ENCODE results near the gene SCN2B.

The SCN2B gene

DNA sequence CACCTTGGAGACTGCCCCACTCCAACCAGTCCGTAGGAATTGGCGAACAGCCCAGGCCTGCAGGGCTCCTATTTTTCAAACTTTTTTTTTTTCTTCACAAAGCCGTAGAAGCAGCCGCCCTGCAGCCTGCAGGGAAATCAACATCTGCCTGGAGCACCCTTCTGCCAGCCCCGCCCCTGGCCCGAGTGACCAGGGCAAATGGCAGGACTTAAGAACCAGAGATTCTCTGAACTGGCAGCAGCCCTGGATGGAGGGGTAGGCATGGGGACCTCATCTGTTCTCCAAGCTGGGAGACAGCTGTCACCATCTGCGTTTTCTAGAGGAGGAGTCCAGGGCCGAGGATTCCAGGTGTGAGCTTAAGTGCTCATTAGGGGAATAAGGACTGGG is 5.6 kb downstream of the SCN2B start:
- Histone ChIP-seq H3K27ac (ENCODE audit: insufficient read depth in 1 of 2, low read depth in 1 of 2, low read length in 2 of 2, poor library complexity in 1 of 2, severe bottlenecking in 2 of 2) (no peak overlapping the region), H3K9me3 (ENCODE audit: control extremely low read depth in 1 of 5, control insufficient read depth in 4 of 5, insufficient read depth in 2 of 5, low read depth in 1 of 5, low read length in 4 of 5) (no peaks in the 10 kb centered on the region), H3K36me3 (ENCODE audit: control insufficient read depth in 4 of 4, insufficient read depth in 4 of 4, low read length in 3 of 4) (no peaks in the 10 kb centered on the region), H3K27me3 (replicated peaks in 2 of 5; ENCODE audit: control insufficient read depth in 4 of 5, insufficient read depth in 5 of 5, low read length in 4 of 5) (peaks cover 0 to 8% (median 0%) of the 10 kb centered on the region in 5 experiments), H3K4me1 (ENCODE audit: control extremely low read depth in 1 of 4, control insufficient read depth in 4 of 4, insufficient read depth in 4 of 4, low read length in 3 of 4) (peaks cover 0 to 8% (median 4%) of the 10 kb centered on the region in 4 experiments), H3K4me3 (ENCODE audit: control insufficient read depth in 1 of 7, extremely low read depth in 1 of 7, insufficient read depth in 4 of 7, low read depth in 2 of 7, low read length in 6 of 7) (no peak overlapping the region)
- ChIA-PET CTCF (interaction anchor here (0.8 to 10.3 kb wide), 26 partner anchors 8 to 363 kb away, joined by 3 to 99 read pairs (median 4); partner anchors contain the start of gene CD3E), POLR2A (no interaction called here)
- no peak for DNase-seq
- 91% methylated on average over 8 of the region's 8 CpGs for WGBS (ENCODE audit: insufficient coverage)

DNA sequence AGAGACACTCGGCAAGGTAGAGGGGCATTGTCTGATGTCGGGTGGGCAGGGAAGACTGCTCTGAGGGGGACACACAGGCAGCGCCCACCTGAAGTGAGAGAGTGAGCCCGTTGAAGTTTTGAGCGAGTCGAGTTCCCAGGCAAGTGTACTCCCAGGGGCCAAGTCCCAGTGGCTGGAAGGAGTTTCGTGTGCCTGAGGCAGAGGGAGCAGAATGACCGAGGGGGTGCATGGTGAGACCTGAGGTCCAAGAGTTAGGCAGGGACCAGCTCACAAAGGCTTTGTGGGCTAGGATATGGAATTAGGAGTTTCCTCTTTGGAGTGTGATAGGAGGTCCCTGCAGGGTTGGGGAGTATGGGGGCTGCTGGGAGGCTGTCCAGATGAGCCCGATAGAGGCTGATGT is 6.2 kb downstream of the SCN2B start:
- WGBS (ENCODE audit: insufficient coverage): 94% methylated on average over 9 of the region's 9 CpGs
- CTCF ChIA-PET: interaction anchor here (0.6 to 10.3 kb wide), 14 partner anchors 10 to 364 kb away, joined by 3 to 99 read pairs (median 5); no protein-coding TSS in a partner anchor
- Histone ChIP-seq H3K27me3 (replicated peaks in 2 of 5; ENCODE audit: control insufficient read depth in 4 of 5, insufficient read depth in 5 of 5, low read length in 4 of 5) (peaks cover 0 to 8% (median 0%) of the 10 kb centered on the region in 5 experiments), H3K4me3 (ENCODE audit: control insufficient read depth in 1 of 7, extremely low read depth in 1 of 7, insufficient read depth in 4 of 7, low read depth in 2 of 7, low read length in 6 of 7) (no peak overlapping the region), H3K27ac (ENCODE audit: insufficient read depth in 1 of 2, low read depth in 1 of 2, low read length in 2 of 2, poor library complexity in 1 of 2, severe bottlenecking in 2 of 2) (no peak overlapping the region), H3K9me3 (ENCODE audit: control extremely low read depth in 1 of 5, control insufficient read depth in 4 of 5, insufficient read depth in 2 of 5, low read depth in 1 of 5, low read length in 4 of 5) (no peaks in the 10 kb centered on the region), H3K36me3 (ENCODE audit: control insufficient read depth in 4 of 4, insufficient read depth in 4 of 4, low read length in 3 of 4) (no peaks in the 10 kb centered on the region), H3K4me1 (ENCODE audit: control extremely low read depth in 1 of 4, control insufficient read depth in 4 of 4, insufficient read depth in 4 of 4, low read length in 3 of 4) (peaks cover 0 to 4% (median 3%) of the 10 kb centered on the region in 4 experiments)
- POLR2A ChIA-PET: no interaction called here
- no peak for DNase-seq

- Histone ChIP-seq H3K9me3 (ENCODE audit: control extremely low read depth in 1 of 5, control insufficient read depth in 4 of 5, insufficient read depth in 2 of 5, low read depth in 1 of 5, low read length in 4 of 5) (no peaks in the 10 kb centered on the region), H3K27me3 (replicated peaks in 2 of 5; ENCODE audit: control insufficient read depth in 4 of 5, insufficient read depth in 5 of 5, low read length in 4 of 5) (peaks cover 0 to 8% (median 0%) of the 10 kb centered on the region in 5 experiments), H3K36me3 (ENCODE audit: control insufficient read depth in 4 of 4, insufficient read depth in 4 of 4, low read length in 3 of 4) (no peaks in the 10 kb centered on the region), H3K27ac (ENCODE audit: insufficient read depth in 1 of 2, low read depth in 1 of 2, low read length in 2 of 2, poor library complexity in 1 of 2, severe bottlenecking in 2 of 2) (no peak overlapping the region), H3K4me3 (ENCODE audit: control insufficient read depth in 1 of 7, extremely low read depth in 1 of 7, insufficient read depth in 4 of 7, low read depth in 2 of 7, low read length in 6 of 7) (no peak overlapping the region), H3K4me1 (ENCODE audit: control extremely low read depth in 1 of 4, control insufficient read depth in 4 of 4, insufficient read depth in 4 of 4, low read length in 3 of 4) (peaks cover 0 to 4% (median 3%) of the 10 kb centered on the region in 4 experiments)
- no peak for DNase-seq
- 93% methylated on average over 7 of the region's 7 CpGs for WGBS (ENCODE audit: insufficient coverage)
- POLR2A ChIA-PET: no interaction called here
- CTCF ChIA-PET: interaction anchor here (0.6 to 10.3 kb wide), 12 partner anchors 10 to 363 kb away, joined by 3 to 99 read pairs (median 5); no protein-coding TSS in a partner anchor
Observed at GRCh38 chr11:118169300-118170140, 6.9 kb downstream of the SCN2B start.

DNA sequence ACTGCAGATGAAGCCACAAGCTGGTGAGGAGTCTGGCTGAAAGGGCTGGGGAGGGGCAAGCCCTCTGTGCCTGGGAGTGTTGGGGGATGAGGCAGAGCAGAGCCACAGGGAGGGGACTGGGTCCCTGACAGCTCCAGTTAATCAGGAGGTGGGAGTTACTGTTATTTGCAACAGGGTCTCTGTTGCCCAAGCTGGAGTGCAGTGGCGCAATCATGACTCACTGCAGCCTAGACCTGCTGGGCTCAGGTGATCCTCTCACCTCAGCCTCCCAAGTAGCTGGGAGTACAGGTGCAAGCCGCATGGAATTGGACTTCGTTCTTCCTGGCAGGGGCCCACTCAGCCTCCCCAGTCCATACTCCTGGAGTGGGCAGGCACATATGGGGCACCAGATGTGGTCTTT is 7.7 kb downstream of the SCN2B start:
- no peak overlapping the region for H3K4me3 ChIP-seq (ENCODE audit: control insufficient read depth in 1 of 7, extremely low read depth in 1 of 7, insufficient read depth in 4 of 7, low read depth in 2 of 7, low read length in 6 of 7)
- WGBS (ENCODE audit: insufficient coverage): 95% methylated on average over 3 of the region's 3 CpGs
- no peaks in the 10 kb centered on the region for H3K36me3 ChIP-seq (ENCODE audit: control insufficient read depth in 4 of 4, insufficient read depth in 4 of 4, low read length in 3 of 4)
- peaks cover 0 to 4% (median 3%) of the 10 kb centered on the region in 4 experiments for H3K4me1 ChIP-seq (ENCODE audit: control extremely low read depth in 1 of 4, control insufficient read depth in 4 of 4, insufficient read depth in 4 of 4, low read length in 3 of 4)
- POLR2A ChIA-PET: no interaction called here
- no peaks in the 10 kb centered on the region for H3K9me3 ChIP-seq (ENCODE audit: control extremely low read depth in 1 of 5, control insufficient read depth in 4 of 5, insufficient read depth in 2 of 5, low read depth in 1 of 5, low read length in 4 of 5)
- H3K27me3 ChIP-seq (replicated peaks in 2 of 5; ENCODE audit: control insufficient read depth in 4 of 5, insufficient read depth in 5 of 5, low read length in 4 of 5): peaks cover 0 to 8% (median 0%) of the 10 kb centered on the region in 5 experiments
- H3K27ac ChIP-seq (ENCODE audit: insufficient read depth in 1 of 2, low read depth in 1 of 2, low read length in 2 of 2, poor library complexity in 1 of 2, severe bottlenecking in 2 of 2): no peak overlapping the region
- no peak for DNase-seq
- CTCF ChIA-PET: interaction anchor here (0.7 to 10.3 kb wide), 8 partner anchors 11 to 362 kb away, joined by 3 to 99 read pairs (median 4); no protein-coding TSS in a partner anchor

DNA sequence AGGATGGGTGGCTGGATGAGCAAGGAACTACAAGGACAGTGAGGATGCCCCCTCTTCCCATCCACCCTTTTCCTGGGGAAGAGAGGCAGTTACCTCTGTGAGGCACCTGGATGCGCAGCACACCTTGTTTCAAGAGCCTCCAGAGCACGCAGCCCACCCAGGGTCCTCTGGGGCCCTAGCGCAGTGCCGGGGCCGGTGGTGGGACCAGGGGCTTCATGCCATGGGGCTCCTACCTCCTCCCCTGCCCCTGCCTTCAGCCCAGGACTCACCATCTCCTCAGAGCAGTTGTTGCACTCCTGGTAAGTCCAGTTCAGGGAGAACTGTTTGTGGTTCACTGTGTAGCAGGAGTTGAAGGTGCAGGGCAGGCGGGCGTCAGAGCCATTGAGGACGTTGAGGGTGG is 8.1 kb downstream of the SCN2B start:
- no peaks in the 10 kb centered on the region for H3K9me3 ChIP-seq (ENCODE audit: control extremely low read depth in 1 of 5, control insufficient read depth in 4 of 5, insufficient read depth in 2 of 5, low read depth in 1 of 5, low read length in 4 of 5)
- 97% methylated on average over 8 of the region's 8 CpGs for WGBS (ENCODE audit: insufficient coverage)
- no peak overlapping the region for H3K4me3 ChIP-seq (ENCODE audit: control insufficient read depth in 1 of 7, extremely low read depth in 1 of 7, insufficient read depth in 4 of 7, low read depth in 2 of 7, low read length in 6 of 7)
- no peak for DNase-seq
- H3K36me3 ChIP-seq (ENCODE audit: control insufficient read depth in 4 of 4, insufficient read depth in 4 of 4, low read length in 3 of 4): no peaks in the 10 kb centered on the region
- CTCF ChIA-PET: interaction anchor here (0.7 to 10.3 kb wide), 5 partner anchors 11 to 359 kb away, joined by 3 to 99 read pairs (median 8); no protein-coding TSS in a partner anchor
- peaks cover 0 to 4% (median 3%) of the 10 kb centered on the region in 4 experiments for H3K4me1 ChIP-seq (ENCODE audit: control extremely low read depth in 1 of 4, control insufficient read depth in 4 of 4, insufficient read depth in 4 of 4, low read length in 3 of 4)
- H3K27me3 ChIP-seq (replicated peaks in 2 of 5; ENCODE audit: control insufficient read depth in 4 of 5, insufficient read depth in 5 of 5, low read length in 4 of 5): peaks cover 0 to 8% (median 0%) of the 10 kb centered on the region in 5 experiments
- POLR2A ChIA-PET: no interaction called here
- no peak overlapping the region for H3K27ac ChIP-seq (ENCODE audit: insufficient read depth in 1 of 2, low read depth in 1 of 2, low read length in 2 of 2, poor library complexity in 1 of 2, severe bottlenecking in 2 of 2)

GRCh38 chr11:118167906-118168305 is 8.5 kb downstream of the SCN2B start:
- no peaks in the 10 kb centered on the region for H3K36me3 ChIP-seq (ENCODE audit: control insufficient read depth in 4 of 4, insufficient read depth in 4 of 4, low read length in 3 of 4)
- POLR2A ChIA-PET: no interaction called here
- H3K9me3 ChIP-seq (ENCODE audit: control extremely low read depth in 1 of 5, control insufficient read depth in 4 of 5, insufficient read depth in 2 of 5, low read depth in 1 of 5, low read length in 4 of 5): no peaks in the 10 kb centered on the region
- H3K27me3 ChIP-seq (replicated peaks in 2 of 5; ENCODE audit: control insufficient read depth in 4 of 5, insufficient read depth in 5 of 5, low read length in 4 of 5): peaks cover 0 to 8% (median 0%) of the 10 kb centered on the region in 5 experiments
- 97% methylated on average over 12 of the region's 12 CpGs for WGBS (ENCODE audit: insufficient coverage)
- peaks cover 0 to 4% (median 3%) of the 10 kb centered on the region in 4 experiments for H3K4me1 ChIP-seq (ENCODE audit: control extremely low read depth in 1 of 4, control insufficient read depth in 4 of 4, insufficient read depth in 4 of 4, low read length in 3 of 4)
- no peak overlapping the region for H3K27ac ChIP-seq (ENCODE audit: insufficient read depth in 1 of 2, low read depth in 1 of 2, low read length in 2 of 2, poor library complexity in 1 of 2, severe bottlenecking in 2 of 2)
- DNase-seq: no peak
- CTCF ChIA-PET: interaction anchor here (0.7 to 10.3 kb wide), 5 partner anchors 9 to 114 kb away, joined by 3 to 99 read pairs (median 4); partner anchors contain the start of gene SCN2B
- H3K4me3 ChIP-seq (ENCODE audit: control insufficient read depth in 1 of 7, extremely low read depth in 1 of 7, insufficient read depth in 4 of 7, low read depth in 2 of 7, low read length in 6 of 7): no peak overlapping the region

DNA sequence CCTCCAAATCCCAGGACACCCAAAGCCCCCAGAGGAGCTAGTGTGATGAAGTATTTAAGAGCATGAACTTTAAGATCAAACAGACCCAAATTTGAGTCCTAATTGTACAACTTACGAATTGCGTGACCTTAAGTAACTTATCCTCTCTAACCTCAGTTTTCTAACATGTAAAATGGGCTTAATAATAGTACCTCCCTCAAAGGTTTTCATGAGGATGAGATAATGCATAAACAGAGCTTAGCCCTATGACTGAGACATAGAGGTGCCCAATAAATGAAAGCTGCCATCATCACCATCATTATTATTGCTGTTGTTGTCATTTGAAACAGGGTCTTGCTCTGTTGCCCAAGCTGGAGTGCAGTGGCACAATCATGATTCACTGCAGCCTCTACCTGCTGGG is 9.2 kb downstream of the SCN2B start:
- no peak for DNase-seq
- no peak overlapping the region for H3K4me3 ChIP-seq (ENCODE audit: control insufficient read depth in 1 of 7, extremely low read depth in 1 of 7, insufficient read depth in 4 of 7, low read depth in 2 of 7, low read length in 6 of 7)
- POLR2A ChIA-PET: no interaction called here
- WGBS (ENCODE audit: insufficient coverage): 100% methylated on average over 2 of the region's 2 CpGs
- CTCF ChIA-PET: interaction anchor here (0.7 to 10.3 kb wide), 6 partner anchors 10 to 323 kb away, joined by 3 to 99 read pairs (median 4); partner anchors contain the start of gene SCN2B
- H3K9me3 ChIP-seq (ENCODE audit: control extremely low read depth in 1 of 5, control insufficient read depth in 4 of 5, insufficient read depth in 2 of 5, low read depth in 1 of 5, low read length in 4 of 5): no peaks in the 10 kb centered on the region
- H3K4me1 ChIP-seq (ENCODE audit: control extremely low read depth in 1 of 4, control insufficient read depth in 4 of 4, insufficient read depth in 4 of 4, low read length in 3 of 4): peaks cover 0 to 4% (median 3%) of the 10 kb centered on the region in 4 experiments
- no peaks in the 10 kb centered on the region for H3K36me3 ChIP-seq (ENCODE audit: control insufficient read depth in 4 of 4, insufficient read depth in 4 of 4, low read length in 3 of 4)
- no peak overlapping the region for H3K27ac ChIP-seq (ENCODE audit: insufficient read depth in 1 of 2, low read depth in 1 of 2, low read length in 2 of 2, poor library complexity in 1 of 2, severe bottlenecking in 2 of 2)
- H3K27me3 ChIP-seq (replicated peaks in 2 of 5; ENCODE audit: control insufficient read depth in 4 of 5, insufficient read depth in 5 of 5, low read length in 4 of 5): peaks cover 0 to 8% (median 0%) of the 10 kb centered on the region in 5 experiments
